Psoas muscle (tissue), 8 donors: Measurements from ENCODE around the gene ANAPC16. TPM values are rescaled to one million over a fixed set of nuclear protein-coding genes. Genes with fewer than 3 reads are reported as not detected.

Experiments used
- ATAC-seq, 4 donors: fragments of 200-7000 bp; cut with Tn5 transposase; one replicate each; pipeline ENCODE4 v1.9.1; 2020; ENCODE audit warnings: moderate library complexity in 3 of 4, mild to moderate bottlenecking in 2 of 4
- DNase-seq, 2 donors: peaks; one replicate each; pipeline ENCODE4 v3.0.0-alpha.2; 2020
- H3K27ac ChIP-seq: fragments of 200-600 bp; one replicate; pipeline ENCODE4 v1.8.0; 2022
- H3K27me3 ChIP-seq, 3 donors: fragments of 200-600 bp in 1 of 3; one replicate each; pipeline versions ENCODE4 v1.6.1 to v1.8.0; 2013 to 2022; ENCODE audit warnings: low read length in 2 of 3, mild to moderate bottlenecking in 2 of 3, moderate library complexity in 1 of 3; ENCODE audit not compliant: insufficient read depth in 3 of 3
- H3K36me3 ChIP-seq, 2 donors: fragments of 200-600 bp in 1 of 2; one replicate each; pipeline versions ENCODE4 v1.6.1 to v1.8.0; 2013 to 2022; ENCODE audit warnings: low read depth in 1 of 2, mild to moderate bottlenecking in 1 of 2, moderate library complexity in 1 of 2; ENCODE audit not compliant: insufficient read depth in 1 of 2
- H3K4me1 ChIP-seq: fragments of 200-600 bp; one replicate; pipeline ENCODE4 v1.8.0; 2022
- H3K4me3 ChIP-seq: fragments of 200-600 bp; one replicate; pipeline ENCODE4 v1.8.0; 2022; ENCODE audit warnings: mild to moderate bottlenecking
- H3K9me3 ChIP-seq: fragments of 200-600 bp; one replicate; pipeline ENCODE4 v1.8.0; 2022
- CTCF ChIP-seq: fragments of 200-600 bp; IDR thresholded peaks from one replicate; pipeline ENCODE4 v1.8.0; 2022; ENCODE audit warnings: antibody characterized with exemption
- WGBS, 3 donors: extraction: QIAGEN DNeasy Blood & Tissue Kit; methylation state at CpG; one replicate each; pipeline versions ENCODE4 v1.1.6 to v1.1.7; 2013; 5-methylcytosine and 5-hydroxymethylcytosine counted together
- intact Hi-C, 2 donors: fragments of 100-400 bp; cut with DNase I; formaldehyde crosslinking; loops; one replicate each; pipeline versions ENCODE4 v1.11.0 to v1.14.2; 2022
- polyA plus RNA-seq, 3 donors: library from polyadenylated mRNA; stranded (reverse); fragments of 200-250 nt; gene quantifications; one replicate each; pipeline ENCODE4 v1.2.3, GENCODE V29; 2013
- total RNA-seq, 4 donors: library from RNA; stranded (reverse); fragmentation: NEBNext Ultra II Directional in 2 of 4; extraction: Animal tissue kit (Norgen Biotek cat#: 25700) in 2 of 4; gene quantifications; one replicate each; pipeline versions ENCODE4 v1.2.1 to v1.2.4, GENCODE V29; 2021 to 2023
- donor health status: healthy with polysubstance abuse.
- donor health status: DM: no; HTN: no; CAD: no; lungs with moderate emphysema.
- donor health status: Bipolar disorder and iron deficiency.
- donor health status: healthy.
- donor health status: DM: yes; HTN: yes; CAD: no.
- donor health status: DM: no; HTN: no; CAD: no.
- donor health status: DM: no; HTN: no; CAD: no.
- donor health status: DM: yes; HTN: yes; CAD: no.

Gene ANAPC16
- total and polyA plus RNA-seq, 7 donors: 60.1 to 184 (median 128) TPM

- Histone ChIP-seq H3K36me3 (no peaks in the 10 kb centered on the region), H3K27ac (peak overlapping the region; percentile 98), H3K4me3 (peak overlapping the region; percentile 89), H3K4me1 (peaks cover 20% of the 10 kb centered on the region), H3K9me3 (no peaks in the 10 kb centered on the region), H3K27me3 (no peaks in the 10 kb centered on the region)
- DNase-seq: peak; percentile 95 to 98
- 2 to 6% (median 4%) methylated on average over 27 to 28 of the region's 28 CpGs for WGBS, 3 donors
- peak; percentile 61 to 75 (median 74) for ATAC-seq
- intact Hi-C loops: loop anchor here (5.0 kb wide), 2 partner anchors 36 to 49 kb away; no protein-coding TSS in a partner anchor
- no peak for TF ChIP-seq CTCF
Measured at GRCh38 chr10:72272689-72273409, 57.0 kb downstream of the ANAPC16 start.

- 0 to 1% (median 1%) methylated on average over 60 to 67 of the region's 67 CpGs for WGBS, 3 donors
- Histone ChIP-seq H3K36me3 (no peaks in the 10 kb centered on the region), H3K27me3 (no peaks in the 10 kb centered on the region), H3K4me3 (peak within 1 kb of the TSS; percentile 89), H3K9me3 (no peaks in the 10 kb centered on the region), H3K4me1 (peaks cover 24% of the 10 kb centered on the region), H3K27ac (peak within 1 kb of the TSS; percentile 98)
- DNase-seq (peak; percentile 100), ATAC-seq (peak; percentile 80 to 90 (median 84))
- TF ChIP-seq CTCF: no peak
- intact Hi-C loops: loop anchor here (5.0 kb wide), 2 partner anchors 36 to 49 kb away; no protein-coding TSS in a partner anchor
Measured at GRCh38 chr10:72273410-72274212, 57.8 kb downstream of the ANAPC16 start, which contains the start of gene DDIT4. Gene DDIT4, plus strand, starts transcription at chr10:72273924. Its CDS starts 293 bp downstream, at chr10:72274217.

GRCh38 chr10:72274213-72274729 is 58.5 kb downstream of the ANAPC16 start:
- H3K9me3 ChIP-seq: no peaks in the 10 kb centered on the region
- peaks cover 27% of the 10 kb centered on the region for H3K4me1 ChIP-seq
- no peaks in the 10 kb centered on the region for H3K36me3 ChIP-seq
- intact Hi-C loops: loop anchor here (5.0 kb wide), 2 partner anchors 37 to 48 kb away; no protein-coding TSS in a partner anchor
- no peak for DNase-seq
- TF ChIP-seq CTCF: no peak
- no peaks in the 10 kb centered on the region for H3K27me3 ChIP-seq
- H3K27ac ChIP-seq: peak overlapping the region; percentile 98
- WGBS, 3 donors: 0% methylated on average over 38 to 40 of the region's 40 CpGs
- ATAC-seq: peak in 3 of 4 donors; percentile 1 to 10 (median 1)
- H3K4me3 ChIP-seq: peak overlapping the region; percentile 89

- TF ChIP-seq CTCF: peak; percentile 70
- peaks cover 27% of the 10 kb centered on the region for H3K4me1 ChIP-seq
- WGBS, 3 donors: 5 to 7% (median 5%) methylated on average over 25 to 26 of the region's 26 CpGs
- H3K36me3 ChIP-seq: no peaks in the 10 kb centered on the region
- DNase-seq (peak; percentile 82 to 93), ATAC-seq (peak; percentile 36 to 66 (median 52))
- intact Hi-C loops: loop anchor here (5.0 kb wide), 4 partner anchors 38 to 48 kb away; no protein-coding TSS in a partner anchor
- H3K4me3 ChIP-seq: peak overlapping the region; percentile 89
- H3K27ac ChIP-seq: peak overlapping the region; percentile 98
- no peaks in the 10 kb centered on the region for H3K27me3 ChIP-seq
- no peaks in the 10 kb centered on the region for H3K9me3 ChIP-seq
Measured at GRCh38 chr10:72274730-72275350, 59.0 kb downstream of the ANAPC16 start.
